Measurements from ENCODE around the gene SMIM26. TPM values are rescaled to one million over a fixed set of nuclear protein-coding genes. Genes with fewer than 3 reads are reported as not detected.

The SMIM26 gene
- total RNA-seq, 1 donor from 2014 or later: 35.7 TPM

DNA sequence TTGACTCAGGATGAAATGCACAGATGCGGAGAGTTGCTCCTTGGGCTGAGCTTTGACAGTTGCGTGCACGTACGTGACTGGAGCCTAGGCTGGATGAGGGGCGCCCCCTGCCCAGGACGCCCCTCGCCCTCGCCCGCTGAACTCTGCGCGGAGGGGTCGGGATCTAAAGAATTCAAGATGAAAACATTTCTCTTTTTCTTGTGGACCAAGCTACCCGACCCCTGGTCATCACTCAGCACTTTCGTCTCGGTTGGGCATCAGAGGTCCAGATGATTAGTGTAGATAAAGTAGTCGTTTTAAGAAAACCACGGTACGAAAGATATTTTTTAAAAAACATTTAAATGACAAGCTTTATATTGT, 21.3 kb downstream of the SMIM26 start:
- peaks cover 14% of the 10 kb centered on the region for H3K4me1 Mint-ChIP-seq (ENCODE audit: low read depth, unreplicated experiment)
- peak; percentile 40 for DNase-seq
- H3K27me3 Mint-ChIP-seq (ENCODE audit: unreplicated experiment): peaks cover 9% of the 10 kb centered on the region
- H3K36me3 Mint-ChIP-seq (ENCODE audit: unreplicated experiment): no peaks in the 10 kb centered on the region
- peak overlapping the region; percentile 96 for H3K27ac Mint-ChIP-seq (ENCODE audit: unreplicated experiment)
- TF ChIP-seq, protein P1, sequence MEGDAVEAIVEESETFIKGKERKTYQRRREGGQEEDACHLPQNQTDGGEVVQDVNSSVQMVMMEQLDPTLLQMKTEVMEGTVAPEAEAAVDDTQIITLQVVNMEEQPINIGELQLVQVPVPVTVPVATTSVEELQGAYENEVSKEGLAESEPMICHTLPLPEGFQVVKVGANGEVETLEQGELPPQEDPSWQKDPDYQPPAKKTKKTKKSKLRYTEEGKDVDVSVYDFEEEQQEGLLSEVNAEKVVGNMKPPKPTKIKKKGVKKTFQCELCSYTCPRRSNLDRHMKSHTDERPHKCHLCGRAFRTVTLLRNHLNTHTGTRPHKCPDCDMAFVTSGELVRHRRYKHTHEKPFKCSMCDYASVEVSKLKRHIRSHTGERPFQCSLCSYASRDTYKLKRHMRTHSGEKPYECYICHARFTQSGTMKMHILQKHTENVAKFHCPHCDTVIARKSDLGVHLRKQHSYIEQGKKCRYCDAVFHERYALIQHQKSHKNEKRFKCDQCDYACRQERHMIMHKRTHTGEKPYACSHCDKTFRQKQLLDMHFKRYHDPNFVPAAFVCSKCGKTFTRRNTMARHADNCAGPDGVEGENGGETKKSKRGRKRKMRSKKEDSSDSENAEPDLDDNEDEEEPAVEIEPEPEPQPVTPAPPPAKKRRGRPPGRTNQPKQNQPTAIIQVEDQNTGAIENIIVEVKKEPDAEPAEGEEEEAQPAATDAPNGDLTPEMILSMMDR (IDR thresholded peaks at IDR 0.05; ENCODE audit: partially characterized antibody, unreplicated experiment): no peak
- H3K4me3 Mint-ChIP-seq (ENCODE audit: unreplicated experiment): peak overlapping the region; percentile 92
- peaks cover 11% of the 10 kb centered on the region for H3K9me3 Mint-ChIP-seq (ENCODE audit: unreplicated experiment)

DNA sequence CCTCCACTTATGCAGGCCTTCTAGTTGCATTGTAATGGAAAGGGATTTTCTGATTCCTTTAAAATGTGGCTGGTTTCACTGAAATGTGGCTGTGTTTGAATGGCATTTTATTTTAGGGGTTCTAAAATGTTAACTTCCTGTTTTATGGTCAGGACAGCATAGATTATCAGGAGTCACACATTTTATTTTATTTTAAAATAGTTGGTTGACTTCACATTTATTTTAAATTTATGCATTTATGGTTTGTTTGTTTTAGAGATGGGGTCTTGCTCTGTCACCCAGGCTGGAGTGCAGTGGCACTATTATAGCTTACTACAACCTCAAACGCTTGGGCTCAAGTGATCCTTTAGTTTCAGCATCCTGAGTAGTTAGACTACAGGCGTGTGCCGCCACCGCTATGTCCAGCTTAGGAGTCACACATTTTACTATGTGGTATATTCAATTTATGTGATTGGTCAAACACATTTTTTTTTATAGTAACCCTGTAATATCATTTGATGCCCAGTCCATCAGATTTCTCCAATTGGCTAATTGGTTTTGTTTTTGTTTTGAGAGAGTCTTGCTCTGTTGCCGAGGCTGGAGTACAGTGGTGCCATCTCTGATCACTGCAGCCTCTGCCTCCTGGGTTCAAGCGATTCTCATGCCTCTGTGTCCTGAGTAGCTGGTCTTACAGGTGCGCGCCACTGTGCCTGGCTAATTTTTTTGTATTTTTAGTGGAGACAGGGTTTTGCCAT, 22.9 kb downstream of the SMIM26 start:
- Mint-ChIP-seq H3K4me3 (ENCODE audit: unreplicated experiment) (peak overlapping the region; percentile 92), H3K9me3 (ENCODE audit: unreplicated experiment) (peaks cover 13% of the 10 kb centered on the region), H3K27me3 (ENCODE audit: unreplicated experiment) (peaks cover 9% of the 10 kb centered on the region), H3K36me3 (ENCODE audit: unreplicated experiment) (no peaks in the 10 kb centered on the region), H3K27ac (ENCODE audit: unreplicated experiment) (no peak overlapping the region), H3K4me1 (ENCODE audit: low read depth, unreplicated experiment) (peaks cover 21% of the 10 kb centered on the region)
- TF ChIP-seq, protein P1 (IDR thresholded peaks at IDR 0.05; ENCODE audit: partially characterized antibody, unreplicated experiment): no peak
- DNase-seq: no peak

DNA sequence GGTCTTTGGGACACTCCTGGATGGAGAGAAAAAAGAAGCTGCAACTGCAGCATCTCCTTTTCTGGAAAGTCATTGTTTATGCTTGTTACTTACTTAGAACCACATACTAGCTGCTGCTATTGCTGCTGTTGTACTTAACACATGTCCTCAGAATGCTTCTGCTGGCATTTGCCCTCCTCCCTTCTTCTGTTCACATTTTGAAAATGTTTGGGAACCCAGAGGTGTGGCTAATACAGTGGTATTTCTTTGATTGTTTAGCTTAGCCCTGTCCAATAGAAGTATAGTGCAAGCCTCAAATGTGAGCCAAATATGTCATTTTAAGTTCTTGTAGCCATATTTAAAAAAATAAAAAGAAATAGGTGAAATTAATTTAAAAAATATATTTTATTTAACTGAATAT, 29.0 kb downstream of the SMIM26 start:
- no peak overlapping the region for H3K4me3 Mint-ChIP-seq (ENCODE audit: unreplicated experiment)
- peaks cover 3% of the 10 kb centered on the region for H3K27me3 Mint-ChIP-seq (ENCODE audit: unreplicated experiment)
- peaks cover 10% of the 10 kb centered on the region for H3K36me3 Mint-ChIP-seq (ENCODE audit: unreplicated experiment)
- no peak overlapping the region for H3K27ac Mint-ChIP-seq (ENCODE audit: unreplicated experiment)
- H3K4me1 Mint-ChIP-seq (ENCODE audit: low read depth, unreplicated experiment): peaks cover 12% of the 10 kb centered on the region
- peaks cover 4% of the 10 kb centered on the region for H3K9me3 Mint-ChIP-seq (ENCODE audit: unreplicated experiment)
- no peak for DNase-seq
- TF ChIP-seq, protein P1 (IDR thresholded peaks at IDR 0.05; ENCODE audit: partially characterized antibody, unreplicated experiment): no peak

DNA sequence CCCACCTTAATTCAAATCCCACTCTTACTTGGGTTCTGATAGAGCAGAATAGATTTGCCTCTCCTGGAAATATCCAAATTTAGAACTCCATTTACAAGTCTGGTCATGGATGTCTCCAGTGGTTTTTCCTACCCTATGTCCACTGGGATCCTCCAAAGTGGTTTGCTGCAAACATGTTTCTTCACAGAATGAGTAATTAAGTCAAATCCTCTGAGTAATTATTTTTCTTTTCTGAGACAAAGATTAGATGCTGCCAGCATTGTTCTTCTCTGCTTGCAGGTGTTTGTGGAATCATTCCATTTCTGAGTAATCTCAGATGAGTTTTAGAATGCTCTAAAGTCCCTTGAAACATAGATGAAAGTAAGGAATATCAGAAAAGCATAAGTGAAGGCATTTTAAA, 42.5 kb downstream of the SMIM26 start:
- peak overlapping the region; percentile 52 for H3K27ac Mint-ChIP-seq (ENCODE audit: unreplicated experiment)
- no peaks in the 10 kb centered on the region for H3K27me3 Mint-ChIP-seq (ENCODE audit: unreplicated experiment)
- H3K4me1 Mint-ChIP-seq (ENCODE audit: low read depth, unreplicated experiment): peaks cover 6% of the 10 kb centered on the region
- peaks cover 5% of the 10 kb centered on the region for H3K9me3 Mint-ChIP-seq (ENCODE audit: unreplicated experiment)
- H3K36me3 Mint-ChIP-seq (ENCODE audit: unreplicated experiment): no peaks in the 10 kb centered on the region
- no peak for DNase-seq
- no peak overlapping the region for H3K4me3 Mint-ChIP-seq (ENCODE audit: unreplicated experiment)
- TF ChIP-seq, protein P1 (IDR thresholded peaks at IDR 0.05; ENCODE audit: partially characterized antibody, unreplicated experiment): no peak

DNA sequence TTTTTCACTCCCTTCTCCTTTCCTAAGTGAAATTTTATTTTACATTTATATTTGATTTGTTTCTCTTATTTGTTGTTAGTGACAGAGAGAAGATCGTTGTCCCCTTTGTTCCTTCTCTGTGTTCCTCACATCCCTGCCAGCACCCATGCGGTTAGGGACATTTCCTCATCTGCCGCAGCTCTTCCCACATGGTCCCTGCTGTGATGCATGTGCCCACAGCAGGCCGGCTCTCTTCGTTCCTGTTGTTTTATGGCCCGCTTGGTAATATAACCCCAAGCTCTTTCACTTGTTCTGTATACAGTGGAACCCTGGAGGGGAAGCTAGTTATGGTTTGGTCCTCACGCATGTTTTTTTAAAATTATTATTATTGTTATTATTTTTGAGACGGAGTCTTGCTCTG, 44.3 kb downstream of the SMIM26 start:
- Mint-ChIP-seq H3K9me3 (ENCODE audit: unreplicated experiment) (peaks cover 5% of the 10 kb centered on the region), H3K27ac (ENCODE audit: unreplicated experiment) (peak overlapping the region; percentile 52), H3K36me3 (ENCODE audit: unreplicated experiment) (no peaks in the 10 kb centered on the region), H3K4me1 (ENCODE audit: low read depth, unreplicated experiment) (peaks cover 6% of the 10 kb centered on the region), H3K4me3 (ENCODE audit: unreplicated experiment) (no peak overlapping the region), H3K27me3 (ENCODE audit: unreplicated experiment) (no peaks in the 10 kb centered on the region)
- TF ChIP-seq, protein P1 (IDR thresholded peaks at IDR 0.05; ENCODE audit: partially characterized antibody, unreplicated experiment): no peak
- no peak for DNase-seq
